ENCODE results near the gene LSAMP.

DNA sequence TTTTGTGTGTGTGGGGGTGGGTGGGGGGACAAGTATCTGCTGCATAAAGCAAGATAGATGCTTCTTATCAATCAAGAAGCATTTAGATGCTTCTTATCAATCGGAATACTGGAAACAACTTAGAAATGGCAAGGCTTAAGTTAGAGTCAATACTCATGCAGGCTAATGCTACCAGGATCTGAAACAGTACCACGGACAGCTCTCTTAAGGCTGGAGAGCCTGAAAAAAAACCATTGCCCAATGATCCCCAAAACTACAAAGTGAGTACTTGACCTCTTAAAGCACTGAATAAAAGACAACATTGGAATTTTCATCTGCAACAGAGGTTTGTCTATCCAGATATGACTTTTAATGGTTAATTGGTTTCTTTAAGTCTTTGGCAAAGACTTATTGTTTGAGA, 559.7 kb downstream of the LSAMP start:
- TF ChIP-seq, protein P1, sequence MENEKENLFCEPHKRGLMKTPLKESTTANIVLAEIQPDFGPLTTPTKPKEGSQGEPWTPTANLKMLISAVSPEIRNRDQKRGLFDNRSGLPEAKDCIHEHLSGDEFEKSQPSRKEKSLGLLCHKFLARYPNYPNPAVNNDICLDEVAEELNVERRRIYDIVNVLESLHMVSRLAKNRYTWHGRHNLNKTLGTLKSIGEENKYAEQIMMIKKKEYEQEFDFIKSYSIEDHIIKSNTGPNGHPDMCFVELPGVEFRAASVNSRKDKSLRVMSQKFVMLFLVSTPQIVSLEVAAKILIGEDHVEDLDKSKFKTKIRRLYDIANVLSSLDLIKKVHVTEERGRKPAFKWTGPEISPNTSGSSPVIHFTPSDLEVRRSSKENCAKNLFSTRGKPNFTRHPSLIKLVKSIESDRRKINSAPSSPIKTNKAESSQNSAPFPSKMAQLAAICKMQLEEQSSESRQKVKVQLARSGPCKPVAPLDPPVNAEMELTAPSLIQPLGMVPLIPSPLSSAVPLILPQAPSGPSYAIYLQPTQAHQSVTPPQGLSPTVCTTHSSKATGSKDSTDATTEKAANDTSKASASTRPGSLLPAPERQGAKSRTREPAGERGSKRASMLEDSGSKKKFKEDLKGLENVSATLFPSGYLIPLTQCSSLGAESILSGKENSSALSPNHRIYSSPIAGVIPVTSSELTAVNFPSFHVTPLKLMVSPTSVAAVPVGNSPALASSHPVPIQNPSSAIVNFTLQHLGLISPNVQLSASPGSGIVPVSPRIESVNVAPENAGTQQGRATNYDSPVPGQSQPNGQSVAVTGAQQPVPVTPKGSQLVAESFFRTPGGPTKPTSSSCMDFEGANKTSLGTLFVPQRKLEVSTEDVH (IDR thresholded peaks at IDR 0.05; ENCODE audit: low read depth, partially characterized antibody), result no peak
- no peak for TF ChIP-seq COPS2 (conservative IDR thresholded peaks at IDR 0.05)
- no peak for TF ChIP-seq RAD21 (CRISPR knock-in tag; conservative IDR thresholded peaks at IDR 0.05 in 1 of 2, IDR thresholded peaks at IDR 0.05 in 1 of 2)
- TF ChIP-seq, protein P2, sequence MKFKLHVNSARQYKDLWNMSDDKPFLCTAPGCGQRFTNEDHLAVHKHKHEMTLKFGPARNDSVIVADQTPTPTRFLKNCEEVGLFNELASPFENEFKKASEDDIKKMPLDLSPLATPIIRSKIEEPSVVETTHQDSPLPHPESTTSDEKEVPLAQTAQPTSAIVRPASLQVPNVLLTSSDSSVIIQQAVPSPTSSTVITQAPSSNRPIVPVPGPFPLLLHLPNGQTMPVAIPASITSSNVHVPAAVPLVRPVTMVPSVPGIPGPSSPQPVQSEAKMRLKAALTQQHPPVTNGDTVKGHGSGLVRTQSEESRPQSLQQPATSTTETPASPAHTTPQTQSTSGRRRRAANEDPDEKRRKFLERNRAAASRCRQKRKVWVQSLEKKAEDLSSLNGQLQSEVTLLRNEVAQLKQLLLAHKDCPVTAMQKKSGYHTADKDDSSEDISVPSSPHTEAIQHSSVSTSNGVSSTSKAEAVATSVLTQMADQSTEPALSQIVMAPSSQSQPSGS (CRISPR knock-in tag; IDR thresholded peaks at IDR 0.05), result no peak
- TF ChIP-seq CCNT2 (IDR thresholded peaks at IDR 0.05; ENCODE audit: borderline replicate concordance, extremely low read depth, insufficient read length, low read depth, low read length), result no peak
- TF ChIP-seq NFRKB (IDR thresholded peaks at IDR 0.05; ENCODE audit: low read depth), result no peak
